GM19397 (cell line): ENCODE measurements around the gene KCTD17.

Experiments
- ATAC-seq: cut with Tn5 transposase; IDR thresholded peaks from one replicate; pipeline ENCODE4 v1.9.1; 2021; ENCODE audit warnings: mild to moderate bottlenecking, moderate library complexity; ENCODE audit not compliant: unreplicated experiment

The KCTD17 gene

DNA sequence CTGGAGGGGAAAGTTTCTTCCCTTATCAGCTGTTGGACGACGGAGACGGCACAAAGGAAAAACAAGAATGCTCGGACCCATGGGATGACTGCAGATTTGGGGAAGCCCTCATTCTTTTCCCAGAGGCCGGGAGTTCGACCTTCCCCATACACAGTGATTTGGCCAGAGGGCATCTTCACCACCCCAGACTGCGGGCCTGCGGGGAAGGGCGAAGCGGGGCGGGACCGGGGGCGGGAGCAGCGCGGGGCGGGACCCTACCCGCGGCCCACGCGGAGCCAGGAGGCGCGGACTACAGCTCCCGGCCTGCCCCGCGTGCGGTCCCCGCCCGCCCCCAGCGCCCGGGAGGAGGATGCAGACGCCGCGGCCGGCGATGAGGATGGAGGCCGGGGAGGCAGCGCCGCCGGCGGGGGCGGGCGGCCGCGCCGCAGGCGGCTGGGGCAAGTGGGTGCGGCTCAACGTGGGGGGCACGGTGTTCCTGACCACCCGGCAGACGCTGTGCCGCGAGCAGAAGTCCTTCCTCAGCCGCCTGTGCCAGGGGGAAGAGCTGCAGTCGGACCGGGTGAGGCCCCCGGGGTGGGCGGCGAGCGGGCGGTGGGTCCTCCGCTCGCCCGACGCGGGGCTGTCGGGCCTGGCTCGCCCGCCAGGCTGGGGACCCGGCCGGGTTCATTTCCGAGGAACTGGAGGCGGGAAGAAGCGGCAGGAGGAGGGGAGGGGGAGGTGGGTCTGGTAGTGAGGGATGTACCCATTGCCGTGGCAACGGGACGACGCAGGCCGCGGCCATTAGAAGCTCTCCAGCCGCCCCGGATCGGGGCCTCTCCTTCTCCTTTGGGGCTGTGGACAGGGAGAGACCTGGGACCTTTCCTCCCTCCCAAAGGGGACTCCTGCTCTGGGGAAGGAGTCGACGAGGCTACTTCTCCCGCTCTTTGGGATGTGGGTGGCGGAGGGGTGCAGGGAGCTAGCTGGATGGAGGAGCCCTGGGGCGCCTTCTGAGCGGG is at the start of gene KCTD17:
TSS of gene KCTD17 (plus strand) at position 352 of the 995 bp plus-strand sequence. CDS start at position 371, 19 bp downstream.
- ATAC-seq = peak; percentile 83

DNA sequence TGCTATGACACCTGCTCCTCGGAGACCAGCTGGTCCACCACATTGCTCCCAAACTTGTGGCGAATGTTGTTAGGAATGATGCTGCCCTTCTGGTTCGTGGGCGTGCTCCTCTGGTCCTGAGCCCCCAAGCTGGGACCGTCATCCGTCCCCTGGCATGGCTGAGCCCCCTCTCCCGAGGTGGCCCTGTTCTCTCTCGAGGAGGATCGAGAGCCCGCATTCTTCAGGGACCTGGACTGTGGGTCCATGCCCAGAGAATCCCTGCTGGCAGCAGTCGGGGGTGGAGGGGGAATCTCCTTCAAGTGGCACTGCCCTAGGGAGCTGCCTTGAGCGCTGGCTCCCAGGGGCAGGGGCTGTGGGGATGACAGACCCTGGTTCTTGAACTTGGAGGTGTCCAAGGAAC is 49.7 kb upstream of the KCTD17 start:
- no peak for ATAC-seq

DNA sequence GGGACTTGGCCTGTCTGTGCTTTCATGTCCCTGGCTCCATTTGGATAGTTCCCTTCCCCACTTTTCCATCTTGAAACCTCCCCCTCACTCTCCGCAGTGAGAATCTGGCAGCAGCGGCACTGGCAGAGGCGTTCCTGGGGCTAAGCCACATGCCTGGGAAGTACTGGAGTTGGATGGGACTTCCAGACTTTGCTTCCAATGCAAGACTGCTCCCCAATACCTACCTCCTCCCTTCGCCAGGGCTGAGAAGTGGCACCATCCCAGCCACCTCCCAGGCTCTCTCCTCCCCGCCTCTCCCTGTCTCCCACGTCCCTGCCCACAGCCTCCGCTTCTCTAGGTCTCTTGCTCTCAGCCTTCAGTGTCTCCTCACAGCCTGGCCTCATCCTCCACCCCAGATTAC is 48.9 kb upstream of the KCTD17 start:
- ATAC-seq = no peak

GRCh38 chr22:37007651-37008050 is 43.9 kb upstream of the KCTD17 start:
- ATAC-seq = no peak

- ATAC-seq = no peak
Measured at GRCh38 chr22:37008365-37008764, 43.2 kb upstream of the KCTD17 start.

DNA sequence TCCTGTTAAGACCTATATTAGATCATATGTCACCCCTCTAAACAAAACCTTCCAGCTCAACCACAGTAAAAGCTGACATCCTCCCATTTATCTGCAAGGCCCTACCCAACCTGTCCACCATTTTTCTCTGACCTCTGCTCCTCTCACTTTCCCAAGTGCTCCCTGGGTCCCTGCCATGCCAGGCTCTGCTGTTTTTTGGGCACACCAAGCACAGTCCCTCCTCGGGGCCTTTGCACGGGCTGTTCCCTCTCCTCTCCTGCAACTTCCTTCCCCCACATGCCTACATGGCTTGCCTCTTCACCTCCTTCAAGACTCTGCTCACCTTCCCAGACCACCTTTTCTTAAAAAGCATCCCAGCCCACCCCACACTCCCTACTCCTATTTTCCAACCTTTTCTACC is 42.1 kb upstream of the KCTD17 start:
- no peak for ATAC-seq

DNA sequence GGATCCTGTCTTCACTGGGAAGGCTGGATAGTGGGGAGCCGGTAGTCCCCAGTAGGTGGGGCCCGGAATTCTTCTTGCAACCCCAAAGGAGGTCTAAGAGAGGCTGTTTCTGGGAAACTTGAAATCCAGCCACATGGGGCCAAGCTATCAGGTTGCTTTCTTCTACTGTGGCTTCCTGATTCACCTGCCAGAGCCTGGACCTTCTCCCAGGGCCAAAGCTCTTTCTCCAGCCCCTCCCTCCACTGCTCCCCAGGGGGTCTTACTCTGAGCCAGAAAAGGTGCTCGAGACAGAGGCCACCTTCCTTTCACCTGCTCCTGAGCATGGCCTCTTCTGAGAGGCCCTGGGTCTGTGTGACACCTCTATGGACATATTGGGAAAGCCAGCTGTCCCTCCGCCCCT is 41.4 kb upstream of the KCTD17 start:
- no peak for ATAC-seq

GRCh38 chr22:37010976-37011375 is 40.6 kb upstream of the KCTD17 start:
- no peak for ATAC-seq

DNA sequence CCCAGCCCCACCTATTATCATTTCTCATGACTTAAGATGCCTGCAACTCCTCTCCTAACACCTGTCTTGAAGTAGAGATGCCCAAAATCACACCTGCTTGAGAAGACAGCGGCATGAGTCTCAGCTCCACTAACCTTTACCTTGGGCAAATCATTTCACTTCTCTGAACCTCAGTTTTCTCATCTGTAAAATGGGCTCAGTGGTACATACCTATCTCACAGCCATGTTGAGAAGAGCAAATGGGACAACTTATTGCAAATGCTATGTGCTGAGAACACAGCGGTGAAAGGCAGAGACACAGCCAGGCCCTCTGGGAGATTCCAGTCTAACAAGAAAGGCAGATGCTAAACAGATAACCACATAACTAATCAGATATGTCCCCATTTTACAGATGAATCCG is 40.1 kb upstream of the KCTD17 start:
- no peak for ATAC-seq

- ATAC-seq = no peak
Measured at GRCh38 chr22:37012262-37012904, 39.2 kb upstream of the KCTD17 start.

DNA sequence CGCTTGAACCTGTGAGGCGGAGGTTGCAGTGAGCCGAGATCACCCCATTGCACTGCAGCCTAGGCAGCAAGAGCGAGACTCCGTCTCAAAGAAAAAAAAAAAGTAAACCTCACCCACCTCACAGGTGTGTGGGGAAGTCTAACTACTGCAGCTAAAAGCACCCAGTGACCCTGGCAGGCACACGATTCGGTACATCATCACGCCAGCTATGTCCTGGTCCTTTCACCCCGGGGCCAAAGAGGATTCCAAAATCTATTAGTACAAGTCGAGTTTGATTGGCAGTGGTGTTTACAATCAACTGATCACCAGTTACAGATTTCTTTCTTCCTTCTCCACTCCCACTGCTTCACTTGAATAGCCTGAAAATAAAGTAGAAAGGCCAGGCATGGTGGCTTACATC is 38.6 kb upstream of the KCTD17 start:
- no peak for ATAC-seq

- no peak for ATAC-seq
Measured at GRCh38 chr22:37014415-37014806, 37.1 kb upstream of the KCTD17 start.

DNA sequence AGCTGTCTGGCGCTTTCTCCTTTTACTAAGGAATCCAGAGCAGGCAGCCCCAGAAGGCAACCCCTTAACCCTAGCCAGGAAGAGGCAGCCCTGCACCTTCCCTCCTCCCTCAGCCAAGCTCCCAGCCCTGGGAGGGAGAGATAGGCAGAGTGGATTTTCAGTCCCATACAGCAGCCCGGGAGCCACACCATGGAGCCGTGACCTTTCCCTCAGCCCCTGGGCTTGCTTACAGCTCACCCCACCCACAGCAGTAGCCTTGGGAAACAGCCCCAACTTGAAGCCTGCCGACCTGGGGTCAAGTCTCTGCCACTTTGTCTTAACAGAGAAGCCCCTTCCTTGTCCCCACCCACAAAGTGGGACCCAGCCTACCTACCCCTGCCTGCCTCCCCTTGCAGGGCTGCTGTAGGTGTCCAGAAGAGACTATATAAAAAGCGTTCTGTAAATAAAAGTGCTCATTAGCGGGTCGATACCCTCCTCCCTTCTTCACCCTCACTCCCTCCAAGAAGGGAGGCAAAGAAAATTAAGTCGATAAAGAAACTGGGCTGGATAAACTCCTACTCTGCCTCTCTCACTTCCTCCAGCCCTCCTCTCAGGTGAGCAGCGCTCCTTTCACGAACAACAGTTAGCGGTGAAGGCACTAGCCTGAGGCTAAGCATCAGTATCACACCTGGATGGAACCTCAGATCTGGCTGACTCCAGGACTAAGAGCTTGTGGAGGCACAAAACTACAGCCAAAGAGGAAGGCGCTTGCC is 36.5 kb upstream of the KCTD17 start:
- no peak for ATAC-seq

DNA sequence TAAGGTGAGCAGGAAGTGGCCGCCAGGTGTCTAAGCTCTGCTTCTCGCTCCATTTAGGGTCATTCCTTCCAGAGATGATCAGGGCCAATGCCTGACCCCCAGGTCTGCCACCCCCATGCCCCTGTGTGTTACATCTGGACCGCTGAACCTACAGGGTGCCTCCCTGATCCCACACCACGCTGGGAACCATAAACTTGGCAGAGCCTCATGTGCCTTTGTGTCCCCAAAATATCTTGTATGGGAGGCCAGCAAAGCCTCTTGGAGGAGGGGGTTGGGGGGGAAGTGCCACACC is 36.0 kb upstream of the KCTD17 start:
- no peak for ATAC-seq

GRCh38 chr22:37016134-37016910 is 35.2 kb upstream of the KCTD17 start:
- no peak for ATAC-seq

DNA sequence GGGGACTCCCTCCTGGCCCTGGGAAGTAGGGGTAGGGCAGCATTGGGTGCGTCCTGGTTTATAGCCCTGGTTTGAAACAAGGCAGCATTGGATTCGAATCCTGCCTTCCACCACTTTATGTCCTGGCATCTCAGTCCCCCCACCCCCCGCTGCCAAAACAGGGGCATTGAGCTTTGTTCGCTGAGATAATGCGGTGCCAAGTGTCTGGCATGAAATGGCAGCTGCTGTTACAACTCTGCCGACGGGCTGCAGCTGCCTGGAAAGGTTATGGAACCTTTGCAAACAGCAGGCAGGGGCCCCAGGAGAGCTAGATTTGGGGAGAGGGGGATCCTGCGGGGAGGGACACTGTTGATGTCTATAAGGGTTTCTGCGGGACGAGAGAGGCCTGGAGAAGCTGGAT is 34.2 kb upstream of the KCTD17 start:
- ATAC-seq = no peak

DNA sequence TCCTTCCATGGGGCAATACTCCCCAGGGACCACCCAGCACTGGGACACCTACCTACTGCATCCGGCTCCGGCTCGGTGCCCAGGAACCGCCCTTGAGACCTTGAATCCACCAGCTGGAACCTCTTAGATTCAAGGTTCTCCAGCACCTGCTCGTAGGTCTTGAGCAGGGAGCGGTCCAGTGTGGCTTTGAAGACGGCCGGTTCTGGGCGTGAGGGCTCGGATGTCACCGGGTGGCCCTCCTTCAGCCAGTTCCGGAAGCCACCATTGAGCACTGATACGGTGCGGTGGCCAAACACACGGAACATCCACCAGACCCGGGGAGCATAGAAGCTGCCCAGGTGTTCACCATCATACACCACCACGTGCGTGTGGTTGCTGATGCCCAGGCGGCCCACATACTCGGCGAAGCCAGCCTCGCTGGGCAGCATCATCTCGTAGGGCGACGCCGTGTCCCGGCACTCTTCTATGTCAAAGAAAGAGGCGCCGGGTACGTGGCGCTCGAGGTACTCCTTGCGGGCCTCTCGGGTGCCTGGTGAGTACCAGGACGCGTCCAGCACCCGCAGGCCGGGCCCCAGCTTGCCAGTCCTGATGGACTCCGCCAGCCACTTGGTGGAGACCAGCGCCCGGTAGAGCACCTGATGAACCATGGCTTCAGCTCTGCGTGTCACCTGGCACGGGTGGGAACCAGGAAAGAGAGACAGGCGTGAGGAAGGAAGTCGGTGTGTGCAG is 33.3 kb upstream of the KCTD17 start:
- no peak for ATAC-seq

DNA sequence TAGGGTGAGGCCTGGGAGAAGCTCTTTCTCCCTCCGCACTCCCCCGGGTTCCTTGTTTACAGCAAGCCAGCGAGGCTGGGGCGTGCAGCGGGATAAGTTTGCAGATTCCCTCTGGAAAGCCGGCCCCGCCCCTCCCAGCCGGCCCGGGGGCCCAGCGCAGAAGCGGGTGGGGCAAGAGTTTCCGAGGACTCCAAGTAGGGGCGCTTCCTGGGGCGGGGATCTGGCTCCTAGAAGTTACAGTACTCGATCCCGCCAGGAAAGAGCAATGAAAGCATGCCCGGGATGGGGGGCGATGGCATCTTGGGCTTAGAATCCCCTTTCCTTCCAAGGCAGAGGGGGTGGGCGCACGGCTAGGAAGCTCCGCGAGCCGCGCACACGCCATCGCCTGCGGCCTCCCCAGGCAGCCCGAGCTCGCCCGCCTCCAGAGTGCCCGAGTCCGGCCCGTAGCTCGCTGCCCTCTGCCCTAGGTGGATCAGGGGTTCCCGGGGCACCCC is 32.7 kb upstream of the KCTD17 start:
- peak; percentile 26 for ATAC-seq

GRCh38 chr22:37019309-37020191 is 32.0 kb upstream of the KCTD17 start, which contains the start of the genes MPST and TST:
MPST (plus strand) TSS chr22:37019742; CDS start chr22:37019837, 95 bp downstream.
TST (minus strand) TSS chr22:37019447; CDS start chr22:37018732, 715 bp downstream.
- peak; percentile 80 for ATAC-seq
